GM21423 (cell line): ENCODE measurements around the gene RMDN3.

Experiments used
- ATAC-seq: cut with Tn5 transposase; IDR thresholded peaks from one replicate; pipeline ENCODE4 v1.9.1; 2021; ENCODE audit warnings: mild to moderate bottlenecking, moderate library complexity; ENCODE audit not compliant: unreplicated experiment

Gene RMDN3, protein sequence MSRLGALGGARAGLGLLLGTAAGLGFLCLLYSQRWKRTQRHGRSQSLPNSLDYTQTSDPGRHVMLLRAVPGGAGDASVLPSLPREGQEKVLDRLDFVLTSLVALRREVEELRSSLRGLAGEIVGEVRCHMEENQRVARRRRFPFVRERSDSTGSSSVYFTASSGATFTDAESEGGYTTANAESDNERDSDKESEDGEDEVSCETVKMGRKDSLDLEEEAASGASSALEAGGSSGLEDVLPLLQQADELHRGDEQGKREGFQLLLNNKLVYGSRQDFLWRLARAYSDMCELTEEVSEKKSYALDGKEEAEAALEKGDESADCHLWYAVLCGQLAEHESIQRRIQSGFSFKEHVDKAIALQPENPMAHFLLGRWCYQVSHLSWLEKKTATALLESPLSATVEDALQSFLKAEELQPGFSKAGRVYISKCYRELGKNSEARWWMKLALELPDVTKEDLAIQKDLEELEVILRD

GRCh38 chr15:40754883-40755811 lies at the start of gene RMDN3:
Gene RMDN3, minus strand, starts transcription at chr15:40755254. Its CDS starts 471 bp downstream, at chr15:40754783.
- peak; percentile 81 for ATAC-seq

- no peak for ATAC-seq
Observed at GRCh38 chr15:40803688-40804087, 48.6 kb upstream of the RMDN3 start.

DNA sequence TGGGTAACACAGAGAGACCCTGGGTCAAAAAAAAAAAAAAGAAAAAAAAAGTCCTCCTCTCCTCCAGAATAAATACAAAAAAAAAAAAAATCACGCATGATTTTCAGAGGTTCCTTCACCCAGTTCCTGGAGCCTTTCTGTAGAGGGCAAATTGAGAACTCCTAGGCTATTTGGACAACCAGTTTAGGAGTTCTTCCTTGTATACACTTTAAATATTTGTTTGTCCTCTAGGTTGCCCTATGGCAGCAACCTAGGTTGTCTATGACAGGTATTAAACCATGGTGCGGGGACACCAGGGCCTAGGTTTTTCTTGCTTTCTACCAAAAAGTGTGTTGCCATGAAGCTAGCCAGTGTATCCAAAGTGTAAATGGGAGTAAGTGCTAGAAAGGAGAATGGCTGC lies 48.0 kb upstream of the RMDN3 start:
- no peak for ATAC-seq

- no peak for ATAC-seq
Observed at GRCh38 chr15:40799523-40799922, 44.5 kb upstream of the RMDN3 start.

GRCh38 chr15:40796512-40796911 lies 41.5 kb upstream of the RMDN3 start:
- no peak for ATAC-seq

GRCh38 chr15:40796041-40796440 lies 41.0 kb upstream of the RMDN3 start:
- no peak for ATAC-seq

GRCh38 chr15:40793216-40793989 lies 38.3 kb upstream of the RMDN3 start:
- no peak for ATAC-seq

- no peak for ATAC-seq
Observed at GRCh38 chr15:40792394-40792793, 37.3 kb upstream of the RMDN3 start.

GRCh38 chr15:40790718-40791117 lies 35.7 kb upstream of the RMDN3 start:
- ATAC-seq: no peak

- ATAC-seq: no peak
Observed at GRCh38 chr15:40789999-40790398, 34.9 kb upstream of the RMDN3 start.

GRCh38 chr15:40789119-40789518 lies 34.1 kb upstream of the RMDN3 start:
- no peak for ATAC-seq

GRCh38 chr15:40787991-40788390 lies 32.9 kb upstream of the RMDN3 start:
- ATAC-seq: no peak

- no peak for ATAC-seq
Observed at GRCh38 chr15:40787344-40787841, 32.3 kb upstream of the RMDN3 start.

DNA sequence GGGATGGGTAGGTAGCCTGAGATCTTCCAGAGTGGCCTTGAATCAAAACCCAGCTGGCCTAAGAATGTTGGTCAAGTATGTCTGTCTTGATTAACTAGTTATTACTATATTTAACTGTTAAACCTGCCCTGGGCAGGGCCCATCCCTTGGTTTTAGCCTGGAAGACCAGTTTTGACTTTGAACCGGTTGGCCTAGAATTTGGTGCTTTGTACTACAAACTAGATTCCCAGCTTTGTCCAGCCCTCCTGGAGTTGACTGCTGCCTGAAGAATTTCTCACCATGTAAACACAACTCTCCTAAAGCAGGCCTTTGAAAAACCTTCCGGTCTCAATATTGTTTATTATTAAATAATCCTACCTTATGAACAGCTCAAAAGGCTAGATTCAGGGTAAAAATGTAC lies 30.8 kb upstream of the RMDN3 start:
- ATAC-seq: no peak

DNA sequence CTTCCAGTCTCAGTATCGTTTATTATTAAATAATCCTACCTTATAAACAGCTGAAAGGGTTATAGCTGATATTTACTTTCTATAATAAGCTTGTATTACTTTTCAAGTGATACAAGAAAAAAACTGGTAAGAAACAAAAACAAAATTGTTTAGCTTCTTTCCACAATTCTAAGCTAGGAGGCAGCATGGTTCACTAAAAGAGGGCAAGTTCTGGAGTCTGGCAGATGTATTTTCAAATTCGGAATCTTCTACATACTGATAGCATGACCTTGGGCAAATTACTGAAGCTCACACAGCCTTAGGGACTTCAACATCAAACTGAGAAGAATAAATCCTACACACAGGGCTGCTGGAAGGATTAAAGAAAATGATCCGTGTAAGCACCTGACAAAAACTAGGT lies 30.1 kb upstream of the RMDN3 start:
- no peak for ATAC-seq

DNA sequence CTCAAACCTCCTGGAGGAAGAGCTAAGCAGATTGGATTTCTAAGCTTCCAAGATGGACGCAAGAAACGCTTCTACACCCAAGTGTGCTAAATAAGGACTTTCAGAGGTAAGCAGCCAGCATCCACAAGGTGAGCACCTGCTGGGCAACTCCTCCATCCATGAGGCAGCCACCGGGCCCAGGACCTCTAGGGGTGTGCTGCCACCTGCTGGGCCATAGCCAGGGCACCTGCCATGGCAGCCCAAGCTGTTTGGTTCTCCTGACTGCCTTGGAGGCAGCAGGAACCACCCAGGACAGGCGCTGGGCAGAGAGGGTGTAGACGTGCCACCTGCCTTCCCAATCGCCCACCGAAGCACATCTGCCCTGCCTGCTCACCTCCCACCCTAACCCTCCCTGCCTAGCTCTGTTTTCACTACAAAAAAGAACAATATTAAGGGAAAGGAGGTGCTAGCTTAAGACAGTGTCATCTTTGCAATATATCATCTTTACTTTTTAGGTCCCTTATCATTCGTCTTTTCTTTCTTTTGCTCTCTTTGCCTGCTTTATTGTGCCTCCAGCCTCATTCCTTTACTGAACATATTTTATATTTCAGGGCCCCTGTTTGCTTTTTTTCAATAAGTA lies 27.7 kb upstream of the RMDN3 start:
- ATAC-seq: peak; percentile 79

DNA sequence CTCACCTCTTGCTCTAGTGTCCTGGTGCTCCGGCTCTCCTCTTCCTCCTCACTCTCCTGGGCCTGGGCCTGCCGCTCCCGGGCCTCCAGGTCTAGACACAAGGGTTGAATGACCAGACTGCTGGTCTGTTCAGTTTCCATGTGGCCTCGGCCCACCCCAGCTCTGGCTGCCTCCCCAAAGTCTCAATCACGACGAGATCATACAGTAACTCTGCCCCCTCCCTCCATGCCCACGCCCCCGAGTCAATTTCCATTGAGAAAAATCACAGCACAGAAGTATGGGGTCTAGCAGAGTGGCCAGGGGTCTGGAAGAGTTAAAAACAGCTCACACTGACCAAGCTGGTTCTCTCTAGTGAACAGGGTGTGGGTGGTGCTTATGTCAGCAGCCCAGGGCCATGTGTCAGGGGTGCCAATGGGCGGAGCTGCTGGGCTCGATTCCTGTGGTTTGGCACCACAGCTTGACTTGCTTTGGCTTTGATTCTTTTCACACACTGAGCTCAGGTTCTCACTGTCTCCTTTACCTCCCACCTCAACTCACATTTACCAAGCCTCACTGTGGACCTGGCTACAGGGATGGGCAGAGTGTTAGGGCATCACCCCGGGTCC lies 21.6 kb upstream of the RMDN3 start:
- no peak for ATAC-seq

DNA sequence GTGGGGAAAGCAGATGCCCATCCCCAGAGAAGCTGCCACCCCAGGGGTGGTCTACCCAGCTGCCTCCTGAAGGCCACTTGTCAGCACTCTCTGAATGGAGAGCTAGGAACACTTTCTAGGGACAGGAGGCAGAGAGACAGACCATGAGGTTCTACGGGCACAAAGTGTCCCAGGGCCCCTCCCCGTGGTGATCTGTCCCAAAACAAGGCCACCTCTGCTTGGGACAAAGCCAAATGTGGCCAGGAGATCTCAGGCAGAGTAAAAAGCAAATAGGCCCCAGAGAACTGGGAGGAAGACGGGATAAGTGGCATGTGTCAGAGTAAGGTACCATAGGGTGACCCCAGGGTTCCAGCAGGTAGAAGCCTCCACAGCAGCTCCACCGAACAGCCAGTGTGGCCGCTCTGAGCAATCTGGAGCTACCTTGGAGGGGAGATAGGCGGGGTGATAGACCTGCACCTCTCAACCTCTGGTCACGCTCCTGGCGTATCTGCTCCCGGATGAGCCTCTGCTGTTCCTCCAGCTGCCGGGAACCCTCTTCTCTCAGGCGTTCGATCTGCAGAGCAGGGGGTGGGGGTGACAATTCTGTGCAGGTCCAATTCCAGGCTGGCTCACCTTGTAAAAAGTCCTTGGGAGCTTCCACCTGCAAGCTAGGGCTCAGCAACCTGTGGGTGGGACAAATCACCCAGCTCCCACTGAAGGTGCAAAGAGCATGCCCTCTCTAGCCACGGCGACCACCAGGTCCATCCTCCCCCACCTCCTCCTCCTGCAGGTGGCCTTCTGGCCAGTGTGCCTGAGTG lies 20.9 kb upstream of the RMDN3 start:
- no peak for ATAC-seq

GRCh38 chr15:40775007-40775406 lies 20.0 kb upstream of the RMDN3 start:
- ATAC-seq: no peak
